ENCODE results near the gene NUP62. TPM values are rescaled to one million over a fixed set of nuclear protein-coding genes. Genes with fewer than 3 reads are reported as not detected.
"Not testable (repeated sequence)": the region's sequence is repeated elsewhere in the genome, so short reads cannot be mapped to it uniquely, and the experiment has no call there.

Gene NUP62
- total and polyA plus RNA-seq, 4 donors = 14.2 to 19.8 (median 18.1) TPM

DNA sequence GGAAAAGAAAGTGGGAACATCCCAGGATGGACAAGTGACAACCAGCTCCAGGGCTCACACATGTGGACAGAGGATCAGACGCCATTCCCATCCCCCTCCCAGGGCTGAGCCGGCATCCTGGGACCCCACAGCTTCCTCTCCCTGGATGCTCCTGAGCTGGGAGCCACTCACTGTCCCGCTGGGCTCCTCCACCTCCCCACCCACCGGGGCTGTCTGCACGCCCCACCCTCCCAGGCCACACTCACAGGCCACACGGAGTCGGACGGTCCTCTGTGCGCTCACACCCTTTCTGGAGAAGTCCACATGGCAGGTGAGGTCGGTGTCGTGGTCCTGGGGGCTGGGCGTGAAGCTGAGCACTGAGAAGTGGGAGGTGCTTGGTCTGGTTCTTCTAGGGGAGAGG, 30.6 kb upstream of the NUP62 start:
- H3K9ac ChIP-seq (ENCODE audit: low read depth in 1 of 2, low read length in 2 of 2); H3K9me3 ChIP-seq (ENCODE audit: control insufficient read depth in 4 of 4, low read length in 3 of 4); H3K27me3 ChIP-seq (ENCODE audit: control insufficient read depth in 4 of 4, insufficient read depth in 4 of 4, low read length in 3 of 4); H3K27ac ChIP-seq (ENCODE audit: low read depth in 1 of 2, low read length in 2 of 2); H3K36me3 ChIP-seq (ENCODE audit: control insufficient read depth in 4 of 4, insufficient read depth in 3 of 4, low read depth in 1 of 4, low read length in 3 of 4); H3K4me1 ChIP-seq (ENCODE audit: control insufficient read depth in 4 of 4, insufficient read depth in 4 of 4, low read length in 3 of 4); H3K4me3 ChIP-seq (ENCODE audit: low read depth in 1 of 3, low read length in 3 of 3); DNase-seq (ENCODE audit: low spot score): not testable (repeated sequence)
- 24% methylated on average over 2 of the region's 12 CpGs for WGBS

GRCh38 chr19:49958596-49958995, 29.3 kb upstream of the NUP62 start:
- peaks cover 0 to 17% (median 10%) of the 10 kb centered on the region in 4 donors for H3K4me1 ChIP-seq (ENCODE audit: control insufficient read depth in 4 of 4, insufficient read depth in 4 of 4, low read length in 3 of 4)
- DNase-seq (ENCODE audit: low spot score); H3K27ac ChIP-seq (ENCODE audit: low read depth in 1 of 2, low read length in 2 of 2); H3K9me3 ChIP-seq (ENCODE audit: control insufficient read depth in 4 of 4, low read length in 3 of 4); H3K4me3 ChIP-seq (ENCODE audit: low read depth in 1 of 3, low read length in 3 of 3); H3K36me3 ChIP-seq (ENCODE audit: control insufficient read depth in 4 of 4, insufficient read depth in 3 of 4, low read depth in 1 of 4, low read length in 3 of 4); H3K27me3 ChIP-seq (ENCODE audit: control insufficient read depth in 4 of 4, insufficient read depth in 4 of 4, low read length in 3 of 4); H3K9ac ChIP-seq (ENCODE audit: low read depth in 1 of 2, low read length in 2 of 2): not testable (repeated sequence)
- WGBS = 64% methylated on average over 13 of the region's 13 CpGs

DNA sequence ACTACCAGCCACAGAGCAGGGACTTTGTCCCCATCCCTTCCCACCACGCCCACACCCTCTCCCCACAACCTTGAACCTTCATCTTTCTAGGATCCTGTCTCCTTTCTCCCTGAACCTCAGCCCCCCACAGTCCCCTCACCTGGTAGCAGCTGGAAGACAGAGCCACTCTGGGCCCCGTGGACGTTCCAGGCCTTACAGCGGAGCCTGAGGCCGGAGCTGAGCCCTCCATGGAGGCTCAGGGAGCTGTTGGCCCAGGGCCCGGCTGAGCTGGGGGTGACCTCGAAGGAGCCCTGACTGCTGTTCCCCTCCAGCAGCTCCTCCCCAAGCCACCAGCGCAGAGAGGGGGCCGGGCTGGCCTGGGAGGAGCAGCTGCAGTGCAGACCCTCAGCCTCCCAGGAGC, 28.8 kb upstream of the NUP62 start:
- 55% methylated on average over 9 of the region's 9 CpGs for WGBS
- not testable (repeated sequence) for DNase-seq (ENCODE audit: low spot score); H3K27ac ChIP-seq (ENCODE audit: low read depth in 1 of 2, low read length in 2 of 2); H3K9me3 ChIP-seq (ENCODE audit: control insufficient read depth in 4 of 4, low read length in 3 of 4); H3K9ac ChIP-seq (ENCODE audit: low read depth in 1 of 2, low read length in 2 of 2); H3K27me3 ChIP-seq (ENCODE audit: control insufficient read depth in 4 of 4, insufficient read depth in 4 of 4, low read length in 3 of 4); H3K36me3 ChIP-seq (ENCODE audit: control insufficient read depth in 4 of 4, insufficient read depth in 3 of 4, low read depth in 1 of 4, low read length in 3 of 4); H3K4me3 ChIP-seq (ENCODE audit: low read depth in 1 of 3, low read length in 3 of 3)
- peaks cover 0 to 17% (median 11%) of the 10 kb centered on the region in 4 donors for H3K4me1 ChIP-seq (ENCODE audit: control insufficient read depth in 4 of 4, insufficient read depth in 4 of 4, low read length in 3 of 4)

- Histone ChIP-seq H3K27me3 (ENCODE audit: control insufficient read depth in 4 of 4, insufficient read depth in 4 of 4, low read length in 3 of 4) (no peaks in the 10 kb centered on the region), H3K9me3 (ENCODE audit: control insufficient read depth in 4 of 4, low read length in 3 of 4) (no peaks in the 10 kb centered on the region), H3K4me3 (ENCODE audit: low read depth in 1 of 3, low read length in 3 of 3) (no peak overlapping the region), H3K9ac (ENCODE audit: low read depth in 1 of 2, low read length in 2 of 2) (no peak overlapping the region), H3K4me1 (ENCODE audit: control insufficient read depth in 4 of 4, insufficient read depth in 4 of 4, low read length in 3 of 4) (peaks cover 0 to 20% (median 12%) of the 10 kb centered on the region in 4 donors), H3K27ac (ENCODE audit: low read depth in 1 of 2, low read length in 2 of 2) (no peak overlapping the region), H3K36me3 (ENCODE audit: control insufficient read depth in 4 of 4, insufficient read depth in 3 of 4, low read depth in 1 of 4, low read length in 3 of 4) (no peaks in the 10 kb centered on the region)
- DNase-seq (ENCODE audit: low spot score) = no peak
- WGBS = 84% methylated on average over 10 of the region's 10 CpGs
- TF ChIP-seq EGR1 (IDR thresholded peaks at IDR 0.05; ENCODE audit: low read depth in 2 of 2) (no peak), GABPA (IDR thresholded peaks at IDR 0.05 in 1 of 2, conservative IDR thresholded peaks at IDR 0.05 in 1 of 2) (no peak), CTCF (IDR thresholded peaks at IDR 0.05; ENCODE audit: low read depth, low read length, missing input control) (no peak), RXRA (IDR thresholded peaks at IDR 0.05) (no peak), HNF4A (conservative IDR thresholded peaks at IDR 0.05) (no peak), FOXA1 (IDR thresholded peaks at IDR 0.05) (no peak), ATF3 (IDR thresholded peaks at IDR 0.05) (no peak), YY1 (IDR thresholded peaks at IDR 0.05) (no peak), FOXA2 (IDR thresholded peaks at IDR 0.05) (no peak), JUND (IDR thresholded peaks at IDR 0.05) (no peak), REST (IDR thresholded peaks at IDR 0.05) (no peak), RAD21 (IDR thresholded peaks at IDR 0.05) (no peak), HNF4G (IDR thresholded peaks at IDR 0.05) (no peak), TAF1 (conservative IDR thresholded peaks at IDR 0.05) (no peak), SP1 (IDR thresholded peaks at IDR 0.05) (no peak)
- TF ChIP-seq, protein P1, sequence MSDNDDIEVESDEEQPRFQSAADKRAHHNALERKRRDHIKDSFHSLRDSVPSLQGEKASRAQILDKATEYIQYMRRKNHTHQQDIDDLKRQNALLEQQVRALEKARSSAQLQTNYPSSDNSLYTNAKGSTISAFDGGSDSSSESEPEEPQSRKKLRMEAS (IDR thresholded peaks at IDR 0.05) = no peak
- TF ChIP-seq, protein P2, sequence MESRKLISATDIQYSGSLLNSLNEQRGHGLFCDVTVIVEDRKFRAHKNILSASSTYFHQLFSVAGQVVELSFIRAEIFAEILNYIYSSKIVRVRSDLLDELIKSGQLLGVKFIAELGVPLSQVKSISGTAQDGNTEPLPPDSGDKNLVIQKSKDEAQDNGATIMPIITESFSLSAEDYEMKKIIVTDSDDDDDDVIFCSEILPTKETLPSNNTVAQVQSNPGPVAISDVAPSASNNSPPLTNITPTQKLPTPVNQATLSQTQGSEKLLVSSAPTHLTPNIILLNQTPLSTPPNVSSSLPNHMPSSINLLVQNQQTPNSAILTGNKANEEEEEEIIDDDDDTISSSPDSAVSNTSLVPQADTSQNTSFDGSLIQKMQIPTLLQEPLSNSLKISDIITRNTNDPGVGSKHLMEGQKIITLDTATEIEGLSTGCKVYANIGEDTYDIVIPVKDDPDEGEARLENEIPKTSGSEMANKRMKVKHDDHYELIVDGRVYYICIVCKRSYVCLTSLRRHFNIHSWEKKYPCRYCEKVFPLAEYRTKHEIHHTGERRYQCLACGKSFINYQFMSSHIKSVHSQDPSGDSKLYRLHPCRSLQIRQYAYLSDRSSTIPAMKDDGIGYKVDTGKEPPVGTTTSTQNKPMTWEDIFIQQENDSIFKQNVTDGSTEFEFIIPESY (IDR thresholded peaks at IDR 0.05) = no peak
Observed at GRCh38 chr19:49957262-49957915, 28.1 kb upstream of the NUP62 start.
